Measurements from ENCODE around the gene SLC6A20.

SLC6A20 gene

GRCh38 chr3:45771166-45771775 lies 25.1 kb downstream of the SLC6A20 start:
- Histone ChIP-seq H3K4me3 (no peak overlapping the region), H3K27ac (no peak overlapping the region)
- no peak for TF ChIP-seq CTCF (IDR thresholded peaks at IDR 0.05)
- DNase-seq (ENCODE audit: low spot score) = no peak

GRCh38 chr3:45765958-45766357 lies 30.4 kb downstream of the SLC6A20 start:
- TF ChIP-seq CTCF (IDR thresholded peaks at IDR 0.05) = no peak
- Histone ChIP-seq H3K4me3 (no peak overlapping the region), H3K27ac (no peak overlapping the region)
- DNase-seq (ENCODE audit: low spot score) = no peak

GRCh38 chr3:45765266-45765851 lies 31.0 kb downstream of the SLC6A20 start:
- no peak for TF ChIP-seq CTCF (IDR thresholded peaks at IDR 0.05)
- Histone ChIP-seq H3K27ac (no peak overlapping the region), H3K4me3 (no peak overlapping the region)
- DNase-seq (ENCODE audit: low spot score) = no peak

- TF ChIP-seq CTCF (IDR thresholded peaks at IDR 0.05) = no peak
- no peak for DNase-seq (ENCODE audit: low spot score)
- H3K27ac ChIP-seq = no peak overlapping the region
- H3K4me3 ChIP-seq = no peak overlapping the region
Observed at GRCh38 chr3:45763303-45763675, 33.0 kb downstream of the SLC6A20 start.

GRCh38 chr3:45762647-45763302 lies 33.6 kb downstream of the SLC6A20 start:
- no peak for TF ChIP-seq CTCF (IDR thresholded peaks at IDR 0.05)
- no peak overlapping the region for H3K27ac ChIP-seq
- no peak overlapping the region for H3K4me3 ChIP-seq
- no peak for DNase-seq (ENCODE audit: low spot score)

GRCh38 chr3:45761831-45762230 lies 34.5 kb downstream of the SLC6A20 start:
- no peak overlapping the region for H3K4me3 ChIP-seq
- no peak for TF ChIP-seq CTCF (IDR thresholded peaks at IDR 0.05)
- no peak overlapping the region for H3K27ac ChIP-seq
- no peak for DNase-seq (ENCODE audit: low spot score)
